ENCODE data around the gene TNKS1BP1. TPM values are rescaled to one million over a fixed set of nuclear protein-coding genes. Genes with fewer than 3 reads are reported as not detected.

Gene TNKS1BP1
- total and polyA plus RNA-seq, 9 of the 15 experiments (the other 6 are each of a cell fraction or from before 2014, with no cell fraction given) = 1.1 to 47.2 (median 10.9) TPM

- Histone ChIP-seq H3K79me2 (ENCODE audit: control insufficient read depth, insufficient read depth, low read length) (peaks cover 4% of the 10 kb centered on the region; the same call in 2 of the 3 replicates), H3K27ac (ENCODE audit: extremely low read depth, low read depth, low read length) (peak overlapping the region; percentile 51; the same call in 2 of the 3 replicates), H3K27me3 (ENCODE audit: control insufficient read depth in 2 of 2, insufficient read depth in 2 of 2, low read length in 2 of 2) (no peaks in the 10 kb centered on the region), H3K4me2 (ENCODE audit: insufficient read depth, low read length) (peak overlapping the region; percentile 48), H3K4me3 (peak overlapping the region; percentile 37), H3K9ac (ENCODE audit: insufficient read depth in 1 of 2, low read depth in 2 of 2, low read length in 2 of 2) (peak overlapping the region; percentile 12 to 19; a peak in 2 of 4 replicates), H3K9me1 (ENCODE audit: control insufficient read depth, insufficient read depth, low read length) (peaks cover 7% of the 10 kb centered on the region), H3K36me3 (ENCODE audit: control insufficient read depth, insufficient read depth, low read length) (peaks cover 66% of the 10 kb centered on the region), H2AFZ (ENCODE audit: low read depth, low read length) (no peak overlapping the region), H3K4me1 (replicated peaks in 1 of 2; ENCODE audit: control insufficient read depth in 2 of 2, insufficient read depth in 2 of 2, low read length in 2 of 2) (peaks cover 16 to 45% of the 10 kb centered on the region in 2 experiments), H4K20me1 (replicated peaks; ENCODE audit: control insufficient read depth, insufficient read depth, low read length) (peaks cover 19% of the 10 kb centered on the region), H3K9me3 (replicated peaks; ENCODE audit: control insufficient read depth, insufficient read depth, low read depth, low read length) (no peaks in the 10 kb centered on the region)
- ChIA-PET POLR2A (interaction anchor here (0.9 to 5.0 kb wide), 3 partner anchors 12 to 75 kb away, joined by 3 to 68 read pairs (median 5); partner anchors contain the start of gene TNKS1BP1), CTCF (ENCODE audit: low intra/inter-chr PET ratio) (no interaction called here)
- intact Hi-C loops (cut with micrococcal nuclease) = loop anchor here (1.0 kb wide), 1 partner anchor 12 kb away; no protein-coding TSS in a partner anchor
- ATAC-seq = no peak
- FAIRE-seq = no peak
- DNase-seq (ENCODE audit: extremely low read depth in 1 of 4, low spot score in 3 of 4) = no peak
- in situ Hi-C loops (cut with MboI) = no loop called here
- BruUV-seq (replicated peaks) = no TSS peak
- WGBS (ENCODE audit: insufficient coverage, low coverage, missing lambda C conversion rate) = 62% methylated on average over 6 of the region's 6 CpGs
- TF ChIP-seq HIVEP1 (CRISPR knock-in tag; IDR thresholded peaks at IDR 0.05) = no peak
- TF ChIP-seq SMAD4 (CRISPR knock-in tag; conservative IDR thresholded peaks at IDR 0.05) = no peak
- TF ChIP-seq CEBPG (CRISPR knock-in tag; IDR thresholded peaks at IDR 0.05) = peak; percentile 69
- peak; percentile 29 to 77; a peak in 2 of 4 replicates for TF ChIP-seq CEBPG (tag; conservative IDR thresholded peaks at IDR 0.05 in 1 of 2, IDR thresholded peaks at IDR 0.05 in 1 of 2)
- TF ChIP-seq POLR2H (tag; IDR thresholded peaks at IDR 0.05; ENCODE audit: low read depth) = no peak
- no peak for TF ChIP-seq CBX3 (IDR thresholded peaks at IDR 0.05; ENCODE audit: borderline replicate concordance in 1 of 2, low read length in 2 of 2)
- TF ChIP-seq VEZF1 (CRISPR knock-in tag; IDR thresholded peaks at IDR 0.05) = no peak
- TF ChIP-seq NR2C2 (CRISPR knock-in tag; IDR thresholded peaks at IDR 0.05) = no peak
- 0 out of 2 replicates have a peak, but pooled peaks have one; percentile 9 for TF ChIP-seq NR2C2 (tag; IDR thresholded peaks at IDR 0.05)
- TF ChIP-seq EHMT2 (IDR thresholded peaks at IDR 0.05) = no peak
- TF ChIP-seq ZNF639 (CRISPR knock-in tag; conservative IDR thresholded peaks at IDR 0.05 in 1 of 2, IDR thresholded peaks at IDR 0.05 in 1 of 2) = no peak
- no peak for TF ChIP-seq NCOA2 (IDR thresholded peaks at IDR 0.05; ENCODE audit: partially characterized antibody in 2 of 2)
- no peak for TF ChIP-seq RFX7 (CRISPR knock-in tag; IDR thresholded peaks at IDR 0.05)
- no peak for TF ChIP-seq ZNF277 (CRISPR knock-in tag; IDR thresholded peaks at IDR 0.05; ENCODE audit: borderline replicate concordance)
- TF ChIP-seq RBFOX2 (IDR thresholded peaks at IDR 0.05; ENCODE audit: low read depth, low read length) = no peak
- TF ChIP-seq ZNF282 (CRISPR knock-in tag; IDR thresholded peaks at IDR 0.05) = no peak
- no peak for TF ChIP-seq SMAD2 (IDR thresholded peaks at IDR 0.05; ENCODE audit: low read depth, low read length)
- no peak for TF ChIP-seq ILF3 (IDR thresholded peaks at IDR 0.05; ENCODE audit: borderline replicate concordance)
- peak; percentile 93 for TF ChIP-seq NFIC (IDR thresholded peaks at IDR 0.05)
Measured at GRCh38 chr11:57310630-57311086, 14.1 kb downstream of the TNKS1BP1 start.

All from K562 (cell line).